T-helper 2 cell treated with Interferon-gamma antibody and Interleukin-4, amounts not matched to agents 100 ng/mL and 5 ng/mL, for 36 hours (primary cell): ENCODE results near the gene DUS4L. TPM values are rescaled to one million over a fixed set of nuclear protein-coding genes. Genes with fewer than 3 reads are reported as not detected.

Source experiments
- intact Hi-C: fragments of 100-400 bp; cut with micrococcal nuclease; formaldehyde crosslinking; loops from one replicate; pipeline ENCODE4 v1.15.1; 2023
- total RNA-seq: library from RNA; stranded (reverse); gene quantifications from 2 replicates; pipeline ENCODE4 v1.2.3, GENCODE V29; 2022

Gene DUS4L
- total RNA-seq, 1 donor from 2014 or later = 10.2 TPM

DNA sequence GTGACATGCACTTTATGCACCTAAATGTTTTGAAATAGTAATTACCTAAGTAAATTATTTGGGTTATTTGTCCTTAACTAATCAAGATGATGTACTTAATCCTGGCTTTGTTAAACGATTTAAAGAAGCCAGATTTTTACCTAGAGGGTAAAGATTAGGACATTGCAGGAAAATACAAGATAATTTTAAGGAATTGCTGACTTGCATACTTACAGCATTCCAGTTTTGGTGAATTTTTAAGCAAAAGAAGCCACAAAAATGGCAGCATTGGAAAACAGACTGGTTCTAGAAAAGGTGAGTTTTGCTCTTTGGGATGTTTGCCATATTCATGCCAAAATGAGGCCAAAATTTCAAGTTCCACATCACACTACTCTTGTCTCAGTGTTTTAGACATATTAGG lies 49.7 kb downstream of the DUS4L start:
- intact Hi-C loops = no loop called here

DNA sequence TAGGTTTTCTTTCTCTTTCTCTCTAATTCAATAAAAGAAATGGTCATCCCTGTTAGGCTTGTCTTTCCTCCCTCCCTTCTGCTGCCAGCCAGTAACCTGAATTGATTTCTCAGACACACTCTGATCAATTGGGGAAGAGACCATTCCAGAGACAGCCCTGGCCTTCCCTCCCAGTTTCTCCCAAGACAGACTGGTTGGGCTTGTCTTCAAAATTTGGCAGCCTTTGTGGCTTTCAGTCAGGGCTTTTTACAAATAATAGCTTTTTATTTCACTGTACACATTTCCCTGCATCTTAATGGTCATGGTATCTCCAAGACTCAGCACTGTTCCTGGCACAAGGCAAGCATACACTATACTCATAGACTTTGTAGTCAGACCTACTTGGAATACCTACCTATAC lies 50.2 kb downstream of the DUS4L start:
- intact Hi-C loops = no loop called here

DNA sequence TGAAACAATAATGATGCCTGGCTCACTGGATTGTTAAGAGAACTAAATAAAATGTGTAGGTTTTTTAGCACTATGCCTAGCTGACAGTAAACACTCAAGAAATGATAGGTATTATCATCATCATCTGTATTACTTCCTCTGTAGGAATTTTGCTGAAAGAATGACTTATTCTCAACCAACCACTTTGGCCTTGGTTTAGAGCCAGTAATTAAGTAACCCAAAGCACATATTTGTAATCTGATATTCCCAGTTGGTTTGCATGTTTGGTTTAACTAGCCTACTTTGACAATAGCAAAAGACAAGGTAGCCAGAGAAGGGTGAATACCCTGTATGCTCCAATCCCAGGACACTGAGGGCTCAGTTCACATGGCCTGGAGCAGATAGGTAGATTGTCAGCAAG lies 50.7 kb downstream of the DUS4L start:
- intact Hi-C loops = no loop called here

DNA sequence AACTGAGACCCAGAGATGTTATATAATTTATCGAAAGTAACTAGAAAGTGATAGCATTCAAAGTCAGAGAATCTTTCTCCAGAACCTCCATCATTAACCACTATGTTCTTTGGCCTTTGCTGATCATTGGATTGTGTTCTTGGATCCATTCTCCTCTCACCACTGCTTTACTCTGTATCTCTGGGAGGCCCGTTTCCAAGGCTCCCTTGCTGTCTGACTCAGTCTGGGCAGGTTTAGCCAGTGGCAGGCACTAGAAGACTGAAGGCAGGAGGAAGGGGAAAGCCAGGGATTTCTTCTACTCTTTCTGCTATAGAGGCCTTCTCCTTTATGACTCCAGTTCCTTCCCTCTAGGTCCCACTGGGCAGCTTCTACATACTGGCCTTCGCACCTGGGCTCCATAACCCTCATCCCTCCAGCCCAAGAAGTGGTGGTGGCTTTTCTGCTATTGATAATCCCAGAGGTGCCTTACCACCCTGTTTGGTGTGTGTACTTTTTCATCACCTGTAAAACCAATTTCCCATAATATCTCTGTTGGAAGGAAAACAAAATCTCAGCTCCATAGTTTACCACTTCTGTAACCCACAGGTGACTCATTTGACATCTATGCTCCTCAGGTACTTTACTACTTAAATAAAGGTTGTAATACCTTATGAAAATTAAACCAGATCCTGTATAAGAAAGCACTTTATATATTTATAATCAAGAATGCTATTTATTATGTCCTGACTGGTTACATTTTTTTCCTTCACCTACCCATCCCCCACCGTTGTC lies 52.3 kb downstream of the DUS4L start:
- intact Hi-C loops = no loop called here

DNA sequence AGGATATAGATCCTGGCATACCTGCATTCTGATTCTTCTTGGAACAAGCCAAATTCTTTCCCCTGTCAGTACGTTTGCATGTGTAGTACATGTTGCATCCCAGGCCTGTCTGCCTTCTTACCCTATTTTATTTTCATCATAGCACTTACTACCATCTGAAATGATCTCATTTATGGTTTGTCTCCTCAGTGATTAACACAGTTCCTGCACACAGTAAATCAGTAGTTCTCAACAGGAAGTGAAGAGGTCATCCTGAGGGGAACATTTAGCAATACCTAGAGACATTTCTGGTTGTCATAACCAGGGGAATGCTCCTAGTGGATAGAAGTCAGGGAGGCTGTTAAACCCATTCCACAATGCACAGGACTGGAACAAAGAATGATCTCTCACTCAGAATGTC lies 58.7 kb downstream of the DUS4L start:
- intact Hi-C loops = loop anchor here (5.0 kb wide), 2 partner anchors 40 kb away; partner anchors contain the start of genes BCAP29 and SLC26A4

DNA sequence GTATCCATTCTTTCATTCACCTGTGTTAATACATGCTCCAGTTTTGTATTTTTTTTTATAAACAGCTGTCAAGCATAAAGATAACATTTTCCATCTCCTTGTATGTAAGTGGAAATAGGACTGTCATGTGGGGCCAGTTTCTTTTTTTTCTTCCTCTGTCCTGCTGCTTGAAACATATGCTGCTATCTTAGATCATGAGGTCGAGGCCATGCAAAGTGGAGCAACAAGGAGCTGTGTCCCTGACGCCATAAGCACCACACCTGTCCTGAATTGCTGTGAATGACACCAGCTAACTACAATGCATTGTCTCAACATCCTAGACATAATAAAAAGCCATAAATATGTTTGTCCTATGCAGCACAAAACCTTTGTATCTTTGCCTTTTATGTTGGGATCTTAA lies 59.1 kb downstream of the DUS4L start:
- intact Hi-C loops = loop anchor here (5.0 kb wide), 2 partner anchors 39 to 41 kb away; partner anchors contain the start of genes BCAP29 and SLC26A4

DNA sequence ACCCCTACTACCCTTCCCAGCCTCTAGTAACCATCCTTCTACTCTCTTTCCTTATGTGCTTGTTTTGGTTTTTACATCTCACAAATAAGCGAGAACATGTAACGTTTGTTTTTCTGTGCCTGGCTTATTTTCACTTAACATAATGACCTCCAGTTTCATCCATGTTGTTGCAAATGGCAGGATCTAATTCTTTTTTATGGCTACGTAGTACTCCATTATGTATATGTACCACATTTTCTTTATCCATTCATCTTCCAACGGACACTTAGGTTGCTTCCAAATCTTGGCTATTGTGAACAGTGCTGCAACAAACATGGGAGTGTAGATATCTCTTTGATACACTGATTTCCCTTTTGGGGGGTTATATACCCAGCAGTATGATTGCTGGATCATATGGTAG lies 63.2 kb downstream of the DUS4L start:
- intact Hi-C loops = no loop called here

Other genes starting within 250 kb of the DUS4L start
- gene GPR22, start 93.9 kb upstream of the DUS4L start, total RNA-seq = not detected in 2 replicates
- 32.1 and 35.9 TPM in 2 replicates for gene COG5, start 51 bp upstream of the DUS4L start, total RNA-seq
- gene BCAP29, start 16.3 kb downstream of the DUS4L start, total RNA-seq = 51.9 and 53.3 TPM in 2 replicates
- gene SLC26A4, start 96.9 kb downstream of the DUS4L start, total RNA-seq = 3.5 and 4.5 TPM in 2 replicates
- gene CBLL1, start 180.2 kb downstream of the DUS4L start, total RNA-seq = 46.3 and 48.1 TPM in 2 replicates
- not detected in 2 replicates for gene SLC26A3, start 239.3 kb downstream of the DUS4L start, total RNA-seq